DOHH2 (cell line): ENCODE data around the gene IQCB1.

Source experiments
- EZH2phosphoT487 ChIP-seq: fragments of 200-600 bp; sonication (generic); IDR thresholded peaks from 2 replicates; pipeline ENCODE4 v1.6.1; 2017; ENCODE audit warnings: borderline replicate concordance, mild to moderate bottlenecking, antibody characterized with exemption, low read length, moderate library complexity, mixed read lengths
- TF ChIP-seq, protein P1 (sequence below): fragments of 200-600 bp; sonication (generic); IDR thresholded peaks from one replicate; pipeline ENCODE4 v1.5.1; 2014; ENCODE audit warnings: antibody characterized with exemption, mild to moderate bottlenecking, low read depth, low read length; ENCODE audit not compliant: poor library complexity, severe bottlenecking

- TF ChIP-seq, protein P1, sequence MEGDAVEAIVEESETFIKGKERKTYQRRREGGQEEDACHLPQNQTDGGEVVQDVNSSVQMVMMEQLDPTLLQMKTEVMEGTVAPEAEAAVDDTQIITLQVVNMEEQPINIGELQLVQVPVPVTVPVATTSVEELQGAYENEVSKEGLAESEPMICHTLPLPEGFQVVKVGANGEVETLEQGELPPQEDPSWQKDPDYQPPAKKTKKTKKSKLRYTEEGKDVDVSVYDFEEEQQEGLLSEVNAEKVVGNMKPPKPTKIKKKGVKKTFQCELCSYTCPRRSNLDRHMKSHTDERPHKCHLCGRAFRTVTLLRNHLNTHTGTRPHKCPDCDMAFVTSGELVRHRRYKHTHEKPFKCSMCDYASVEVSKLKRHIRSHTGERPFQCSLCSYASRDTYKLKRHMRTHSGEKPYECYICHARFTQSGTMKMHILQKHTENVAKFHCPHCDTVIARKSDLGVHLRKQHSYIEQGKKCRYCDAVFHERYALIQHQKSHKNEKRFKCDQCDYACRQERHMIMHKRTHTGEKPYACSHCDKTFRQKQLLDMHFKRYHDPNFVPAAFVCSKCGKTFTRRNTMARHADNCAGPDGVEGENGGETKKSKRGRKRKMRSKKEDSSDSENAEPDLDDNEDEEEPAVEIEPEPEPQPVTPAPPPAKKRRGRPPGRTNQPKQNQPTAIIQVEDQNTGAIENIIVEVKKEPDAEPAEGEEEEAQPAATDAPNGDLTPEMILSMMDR: no peak
- no peak for TF ChIP-seq EZH2phosphoT487
These were observed 75.2 kb downstream of the IQCB1 start for GRCh38 chr3:121759541-121760202.
